Measurements from ENCODE around the gene OR8J1. TPM values are rescaled to one million over a fixed set of nuclear protein-coding genes. Genes with fewer than 3 reads are reported as not detected.

OR8J1 gene
- total RNA-seq, 4 donors from 2014 or later = not detected

- DNase-seq (ENCODE audit: low spot score in 2 of 2) = no peak
- TF ChIP-seq EP300 (IDR thresholded peaks at IDR 0.05) = no peak
- TF ChIP-seq POLR2AphosphoS5 (IDR thresholded peaks at IDR 0.05) = no peak
- TF ChIP-seq POLR2A (IDR thresholded peaks at IDR 0.05) = no peak
- TF ChIP-seq CTCF (IDR thresholded peaks at IDR 0.05) = no peak
- no peaks in the 10 kb centered on the region for H3K36me3 ChIP-seq
- H3K9me3 ChIP-seq = no peaks in the 10 kb centered on the region
- H3K4me3 ChIP-seq = no peak overlapping the region
- no peak overlapping the region for H3K27ac ChIP-seq
- no peaks in the 10 kb centered on the region for H3K27me3 ChIP-seq
- H3K4me1 ChIP-seq = no peaks in the 10 kb centered on the region
Measured at GRCh38 chr11:56340289-56340688, 13.8 kb upstream of the OR8J1 start.

GRCh38 chr11:56345739-56346138 is 8.4 kb upstream of the OR8J1 start, which contains the start of gene OR8K1:
Gene OR8K1, plus strand, starts transcription at chr11:56346039. Its CDS starts 0 bp downstream, at chr11:56346039.
- DNase-seq (ENCODE audit: low spot score in 2 of 2) = no peak
- Histone ChIP-seq H3K4me3 (no peak within 1 kb of the TSS), H3K27ac (no peak within 1 kb of the TSS), H3K9me3 (no peaks in the 10 kb centered on the region), H3K36me3 (no peaks in the 10 kb centered on the region), H3K4me1 (no peaks in the 10 kb centered on the region), H3K27me3 (no peaks in the 10 kb centered on the region)
- TF ChIP-seq POLR2AphosphoS5 (IDR thresholded peaks at IDR 0.05) = no peak
- TF ChIP-seq EP300 (IDR thresholded peaks at IDR 0.05) = no peak
- no peak for TF ChIP-seq POLR2A (IDR thresholded peaks at IDR 0.05)
- no peak for TF ChIP-seq CTCF (IDR thresholded peaks at IDR 0.05)
- WGBS = 93% methylated on average over 1 of the region's 1 CpG

- Histone ChIP-seq H3K36me3 (no peaks in the 10 kb centered on the region), H3K4me3 (no peak within 1 kb of the TSS), H3K4me1 (no peaks in the 10 kb centered on the region), H3K27me3 (no peaks in the 10 kb centered on the region), H3K27ac (no peak within 1 kb of the TSS), H3K9me3 (no peaks in the 10 kb centered on the region)
- no peak for DNase-seq (ENCODE audit: low spot score in 2 of 2)
- WGBS = 88% methylated on average over 2 of the region's 2 CpGs
- TF ChIP-seq POLR2AphosphoS5 (IDR thresholded peaks at IDR 0.05) = no peak
- TF ChIP-seq CTCF (IDR thresholded peaks at IDR 0.05) = no peak
- TF ChIP-seq EP300 (IDR thresholded peaks at IDR 0.05) = no peak
- TF ChIP-seq POLR2A (IDR thresholded peaks at IDR 0.05) = no peak
Measured at GRCh38 chr11:56375324-56375723, 21.2 kb downstream of the OR8J1 start, which contains the start of gene OR8U1. Gene OR8U1, plus strand, starts transcription at chr11:56375624. Its CDS starts 0 bp downstream, at chr11:56375624.

GRCh38 chr11:56380120-56380519 is 26.0 kb downstream of the OR8J1 start:
- no peak for TF ChIP-seq EP300 (IDR thresholded peaks at IDR 0.05)
- no peak for TF ChIP-seq CTCF (IDR thresholded peaks at IDR 0.05)
- TF ChIP-seq POLR2AphosphoS5 (IDR thresholded peaks at IDR 0.05) = no peak
- TF ChIP-seq POLR2A (IDR thresholded peaks at IDR 0.05) = no peak
- Histone ChIP-seq H3K27me3 (no peaks in the 10 kb centered on the region), H3K9me3 (no peaks in the 10 kb centered on the region), H3K4me3 (no peak overlapping the region), H3K36me3 (no peaks in the 10 kb centered on the region), H3K4me1 (no peaks in the 10 kb centered on the region), H3K27ac (no peak overlapping the region)
- WGBS = 78% methylated on average over 2 of the region's 2 CpGs
- DNase-seq (ENCODE audit: low spot score in 2 of 2) = no peak

- TF ChIP-seq EP300 (IDR thresholded peaks at IDR 0.05) (no peak), POLR2A (IDR thresholded peaks at IDR 0.05) (no peak), CTCF (IDR thresholded peaks at IDR 0.05) (no peak), POLR2AphosphoS5 (IDR thresholded peaks at IDR 0.05) (no peak)
- WGBS = 87% methylated on average over 3 of the region's 3 CpGs
- Histone ChIP-seq H3K36me3 (no peaks in the 10 kb centered on the region), H3K27ac (no peak overlapping the region), H3K9me3 (no peaks in the 10 kb centered on the region), H3K4me1 (no peaks in the 10 kb centered on the region), H3K4me3 (no peak overlapping the region), H3K27me3 (no peaks in the 10 kb centered on the region)
- no peak for DNase-seq (ENCODE audit: low spot score in 2 of 2)
Measured at GRCh38 chr11:56394381-56394780, 40.3 kb downstream of the OR8J1 start.
